ENCODE results near the gene BAX. TPM values are rescaled to one million over a fixed set of nuclear protein-coding genes. Genes with fewer than 3 reads are reported as not detected.

The BAX gene
- total and polyA plus RNA-seq, 9 of the 15 experiments (the other 6 are each of a cell fraction or from before 2014, with no cell fraction given), result 3.2 to 95.4 (median 44.5) TPM

GRCh38 chr19:48947258-48947542 is 7.5 kb upstream of the BAX start (continued):
- TF ChIP-seq ATF7 (IDR thresholded peaks at IDR 0.05) (peak; percentile 25; the same call in 1 of the 2 replicates), HLTF (IDR thresholded peaks at IDR 0.05) (no peak)

GRCh38 chr19:48950159-48950558 is 4.5 kb upstream of the BAX start:
- Histone ChIP-seq H3K4me3 (no peak overlapping the region), H3K9ac (ENCODE audit: insufficient read depth in 1 of 2, low read depth in 2 of 2, low read length in 2 of 2) (peak overlapping the region; percentile 2 to 47; a peak in 2 of 4 replicates), H3K36me3 (ENCODE audit: control insufficient read depth, insufficient read depth, low read length) (no peaks in the 10 kb centered on the region), H3K9me1 (ENCODE audit: control insufficient read depth, insufficient read depth, low read length) (no peaks in the 10 kb centered on the region), H3K27ac (ENCODE audit: extremely low read depth, low read depth, low read length) (peak overlapping the region; percentile 42; the same call in 2 of the 3 replicates), H3K79me2 (ENCODE audit: control insufficient read depth, insufficient read depth, low read length) (peaks cover 5% of the 10 kb centered on the region), H4K20me1 (replicated peaks; ENCODE audit: control insufficient read depth, insufficient read depth, low read length) (no peaks in the 10 kb centered on the region), H3K9me3 (replicated peaks; ENCODE audit: control insufficient read depth, insufficient read depth, low read depth, low read length) (peaks cover 11% of the 10 kb centered on the region), H3K4me1 (replicated peaks in 1 of 2; ENCODE audit: control insufficient read depth in 2 of 2, insufficient read depth in 2 of 2, low read length in 2 of 2) (peaks cover 27 to 38% of the 10 kb centered on the region in 2 experiments; a peak in 4 of 5 replicates), H3K4me2 (ENCODE audit: insufficient read depth, low read length) (no peak overlapping the region), H2AFZ (ENCODE audit: low read depth, low read length) (peak overlapping the region; percentile 54), H3K27me3 (ENCODE audit: control insufficient read depth in 2 of 2, insufficient read depth in 2 of 2, low read length in 2 of 2) (no peaks in the 10 kb centered on the region)
- in situ Hi-C loops (cut with MboI) (no loop called here), intact Hi-C loops (cut with micrococcal nuclease) (no loop called here)
- ATAC-seq (no peak), DNase-seq (ENCODE audit: extremely low read depth in 1 of 4, low spot score in 3 of 4) (no peak), FAIRE-seq (no peak)
- peak in 1 of 3 experiments; percentile 61 for TF ChIP-seq YY1 (IDR thresholded peaks at IDR 0.05; ENCODE audit: borderline replicate concordance in 1 of 3, control insufficient read depth in 1 of 3, extremely low read depth in 1 of 3, insufficient read depth in 3 of 3, insufficient read length in 1 of 3, insufficient replicate concordance in 2 of 3, low read depth in 1 of 3, low read length in 2 of 3)
- TF ChIP-seq CREB3 (tag; conservative IDR thresholded peaks at IDR 0.05; ENCODE audit: low read depth), result 0 out of 2 replicates have a peak, but pooled peaks have one; percentile 22
- 0 out of 2 replicates have a peak, but pooled peaks have one; percentile 6 for TF ChIP-seq BCL6 (CRISPR knock-in tag; IDR thresholded peaks at IDR 0.05)
- 0 out of 2 replicates have a peak, but pooled peaks have one; percentile 10 for TF ChIP-seq CXXC5 (CRISPR knock-in tag; IDR thresholded peaks at IDR 0.05)
- no peak for TF ChIP-seq CREM (IDR thresholded peaks at IDR 0.05; ENCODE audit: low read depth)
- no peak for TF ChIP-seq ADNP (tag; IDR thresholded peaks at IDR 0.05)
- TF ChIP-seq NR2C1 (IDR thresholded peaks at IDR 0.05), result no peak
- TF ChIP-seq NR2C1 (tag; IDR thresholded peaks at IDR 0.05), result peak; percentile 56
- 0 out of 2 replicates have a peak, but pooled peaks have one; percentile 11 for TF ChIP-seq NFRKB (IDR thresholded peaks at IDR 0.05; ENCODE audit: low read depth)
- peak; percentile 47 for TF ChIP-seq ZNF592 (IDR thresholded peaks at IDR 0.05)
- no TSS peak for BruUV-seq (replicated peaks)
- ChIA-PET POLR2A (interaction anchor here (0.6 to 3.7 kb wide), 4 partner anchors 12 to 45 kb away, joined by 3 to 29 read pairs (median 6); partner anchors contain the start of genes DHDH and FTL), CTCF (ENCODE audit: low intra/inter-chr PET ratio) (no interaction called here)
- WGBS (ENCODE audit: insufficient coverage, low coverage, missing lambda C conversion rate), result 57% methylated on average over 3 of the region's 3 CpGs
